ENCODE results near the gene EFCAB6. TPM values are rescaled to one million over a fixed set of nuclear protein-coding genes. Genes with fewer than 3 reads are reported as not detected.

The EFCAB6 gene
- total RNA-seq, 1 experiment from 2014 or later: 0.94 TPM

GRCh38 chr22:43860831-43861230, 48.7 kb upstream of the EFCAB6 start:
- ATAC-seq (no peak), DNase-seq (ENCODE audit: low spot score) (no peak)
- H3K36me3 Mint-ChIP-seq: peaks cover 22% of the 10 kb centered on the region
- TF ChIP-seq ZNF416 (CRISPR knock-in tag; IDR thresholded peaks at IDR 0.05) (no peak), OVOL2 (CRISPR knock-in tag; IDR thresholded peaks at IDR 0.05; ENCODE audit: borderline replicate concordance) (no peak), ZSCAN18 (CRISPR knock-in tag; IDR thresholded peaks at IDR 0.05) (no peak)
- peaks cover 32% of the 10 kb centered on the region for H3K4me1 Mint-ChIP-seq
- H3K27ac Mint-ChIP-seq: peak overlapping the region; percentile 27; the same call in 1 of the 2 replicates
- H3K27me3 Mint-ChIP-seq (ENCODE audit: low read depth): peaks cover 20% of the 10 kb centered on the region
- peak overlapping the region; percentile 70 for H3K4me3 Mint-ChIP-seq
- ChIA-PET POLR2A (no interaction called here), CTCF (interaction anchor here (1.0 to 5.2 kb wide), 6 partner anchors 11 to 24 kb away, joined by 3 to 23 read pairs (median 4); no protein-coding TSS in a partner anchor)
- peaks cover 16% of the 10 kb centered on the region for H3K9me3 Mint-ChIP-seq

- Mint-ChIP-seq H3K36me3 (peaks cover 22% of the 10 kb centered on the region), H3K4me3 (peak overlapping the region; percentile 5; the same call in 1 of the 2 replicates), H3K4me1 (peaks cover 32% of the 10 kb centered on the region), H3K27ac (no peak overlapping the region), H3K9me3 (peaks cover 16% of the 10 kb centered on the region), H3K27me3 (ENCODE audit: low read depth) (peaks cover 20% of the 10 kb centered on the region)
- ChIA-PET POLR2A (interaction anchor here (0.5 kb wide), 1 partner anchor 22 kb away, joined by 3 read pairs; no protein-coding TSS in a partner anchor), CTCF (interaction anchor here (0.5 to 5.2 kb wide), 6 partner anchors 10 to 471 kb away, joined by 4 to 23 read pairs (median 4); no protein-coding TSS in a partner anchor)
- TF ChIP-seq GABPB1 (CRISPR knock-in tag; IDR thresholded peaks at IDR 0.05): no peak
- DNase-seq (ENCODE audit: low spot score): no peak
- ATAC-seq: no peak
These were observed 48.0 kb upstream of the EFCAB6 start for GRCh38 chr22:43860126-43860525.

GRCh38 chr22:43859621-43860020, 47.5 kb upstream of the EFCAB6 start:
- ChIA-PET POLR2A (interaction anchor here (0.5 kb wide), 1 partner anchor 21 kb away, joined by 3 read pairs; no protein-coding TSS in a partner anchor), CTCF (interaction anchor here (1.2 to 5.2 kb wide), 5 partner anchors 10 to 25 kb away, joined by 4 to 23 read pairs (median 4); no protein-coding TSS in a partner anchor)
- Mint-ChIP-seq H3K27me3 (ENCODE audit: low read depth) (peaks cover 20% of the 10 kb centered on the region), H3K4me3 (no peak overlapping the region), H3K4me1 (peaks cover 34% of the 10 kb centered on the region), H3K36me3 (peaks cover 22% of the 10 kb centered on the region), H3K27ac (no peak overlapping the region), H3K9me3 (peaks cover 16% of the 10 kb centered on the region)
- TF ChIP-seq ATF2 (CRISPR knock-in tag; IDR thresholded peaks at IDR 0.05; ENCODE audit: borderline replicate concordance, low read depth): no peak
- no peak for TF ChIP-seq ZMAT4 (CRISPR knock-in tag; IDR thresholded peaks at IDR 0.05)
- no peak for TF ChIP-seq TEAD4 (CRISPR knock-in tag; IDR thresholded peaks at IDR 0.05)
- no peak for TF ChIP-seq CTCF (IDR thresholded peaks at IDR 0.05)
- TF ChIP-seq ZNF512 (CRISPR knock-in tag; IDR thresholded peaks at IDR 0.05; ENCODE audit: borderline replicate concordance): no peak
- ATAC-seq (no peak), DNase-seq (ENCODE audit: low spot score) (no peak)

- ChIA-PET CTCF (interaction anchor here (3.1 to 5.2 kb wide), 2 partner anchors 24 to 26 kb away, joined by 21 to 23 read pairs; no protein-coding TSS in a partner anchor), POLR2A (no interaction called here)
- Mint-ChIP-seq H3K9me3 (peaks cover 16% of the 10 kb centered on the region), H3K36me3 (peaks cover 22% of the 10 kb centered on the region), H3K4me3 (no peak overlapping the region), H3K27me3 (ENCODE audit: low read depth) (peaks cover 19% of the 10 kb centered on the region), H3K4me1 (peaks cover 34% of the 10 kb centered on the region), H3K27ac (peak overlapping the region; percentile 81; the same call in 1 of the 2 replicates)
- no peak for DNase-seq (ENCODE audit: low spot score)
- no peak for TF ChIP-seq JUN (CRISPR knock-in tag; IDR thresholded peaks at IDR 0.05)
- no peak for TF ChIP-seq NFE2L1 (CRISPR knock-in tag; IDR thresholded peaks at IDR 0.05)
- TF ChIP-seq SMAD4 (CRISPR knock-in tag; IDR thresholded peaks at IDR 0.05): no peak
- no peak for TF ChIP-seq USF1 (CRISPR knock-in tag; IDR thresholded peaks at IDR 0.05)
- ATAC-seq: no peak
These were observed 47.1 kb upstream of the EFCAB6 start for GRCh38 chr22:43859176-43859575.
